AG09319 (cell line): ENCODE measurements around the gene C3AR1.
"Not testable (repeated sequence)": the region's sequence is repeated elsewhere in the genome, so short reads cannot be mapped to it uniquely, and the experiment has no call there.

Experiments
- DNase-seq: peaks from one replicate; pipeline ENCODE4 v3.0.0-alpha.2; 2010; ENCODE audit warnings: low read depth; ENCODE audit errors: extremely low read depth
- CTCF ChIP-seq: IDR thresholded peaks from 2 replicates; pipeline ENCODE4 v1.5.1; 2011; ENCODE audit warnings: low read depth, mild to moderate bottlenecking, inconsistent platforms, low read length, moderate library complexity

Gene C3AR1

GRCh38 chr12:8026291-8026900 is 39.8 kb downstream of the C3AR1 start:
- no peak for TF ChIP-seq CTCF
- peak; percentile 99 for DNase-seq

GRCh38 chr12:8018666-8019581 is 47.2 kb downstream of the C3AR1 start:
- DNase-seq = no peak
- TF ChIP-seq CTCF = no peak

- DNase-seq = not testable (repeated sequence)
Measured at GRCh38 chr12:8018213-8018612, 47.9 kb downstream of the C3AR1 start.

GRCh38 chr12:8014836-8015235 is 51.3 kb downstream of the C3AR1 start:
- no peak for DNase-seq
- TF ChIP-seq CTCF = no peak

- no peak for DNase-seq
- no peak for TF ChIP-seq CTCF
Measured at GRCh38 chr12:8012651-8013309, 53.4 kb downstream of the C3AR1 start.

GRCh38 chr12:8011331-8011730 is 54.8 kb downstream of the C3AR1 start:
- no peak for DNase-seq
- TF ChIP-seq CTCF = no peak
